GM12878 (cell line): ENCODE measurements around the gene PRODH. TPM values are rescaled to one million over a fixed set of nuclear protein-coding genes. Genes with fewer than 3 reads are reported as not detected.
A peak's percentile ranks its signal among the peaks of the same experiment; 100 is the strongest.
"Not testable (repeated sequence)": the region's sequence is repeated elsewhere in the genome, so short reads cannot be mapped to it uniquely, and the experiment has no call there.

Source experiments
- ATAC-seq: fragments of 200-7000 bp; cut with Tn5 transposase; 3 replicates; pipeline ENCODE4 v1.9.1; 2020; ENCODE audit warnings: mild to moderate bottlenecking, moderate library complexity
- BruUV-seq: library from RNA; stranded (reverse); fragments of 400-500 nt; replicated peaks from 2 replicates; lab custom pipeline; 2021; lab: Mats Ljungman, UMichigan
- CTCF ChIA-PET: fragments of 300-600 bp; sonication (Branson Sonifier 250); formaldehyde crosslinking; extraction: SDS; loops from one replicate; lab custom pipeline; 2021; ENCODE audit warnings: inconsistent platforms; lab: Yijun Ruan, JAX
- POLR2A ChIA-PET: fragments of 350-600 bp; formaldehyde crosslinking; extraction: SDS; loops from one replicate; lab custom pipeline; 2021; ENCODE audit warnings: inconsistent platforms; lab: Charles Lee
- RAD21 ChIA-PET: fragments of 300-600 bp; sonication (Branson Sonifier 250); formaldehyde crosslinking; loops from one replicate; lab custom pipeline; 2023; ENCODE audit warnings: antibody characterized with exemption; ENCODE audit not compliant: unreplicated experiment; lab: Charles Lee
- SMC1A ChIA-PET: fragments of 300-600 bp; sonication (Branson Sonifier 250); formaldehyde crosslinking; loops from one replicate; lab custom pipeline; 2023; ENCODE audit not compliant: unreplicated experiment, uncharacterized antibody; lab: Charles Lee
- DNase-seq: peaks from one replicate; pipeline ENCODE4 v3.0.0-alpha.2; 2011; ENCODE audit warnings: low read depth, low spot score
- FAIRE-seq: peaks from 3 replicates; lab custom pipeline; 2011; peaks lifted over from hg19 to GRCh38; lab: Jason Lieb, UNC
- H2AFZ ChIP-seq: 2 replicates; pipeline ENCODE4 v1.6.0; 2011; ENCODE audit warnings: low read depth, low read length, control low read depth; ENCODE audit not compliant: control insufficient read depth
- H3K27ac ChIP-seq: 2 replicates; pipeline ENCODE4 v1.5.1; 2011; ENCODE audit warnings: control low read depth; ENCODE audit not compliant: control insufficient read depth, insufficient read depth
- H3K27me3 ChIP-seq, 2 experiments: replicated peaks in 1 of 2; 2 replicates each; pipeline versions ENCODE4 v1.6.0 to v1.6.1; 2011; ENCODE audit warnings: low read length in 1 of 2; ENCODE audit not compliant: control insufficient read depth in 2 of 2, insufficient read depth in 2 of 2
- H3K36me3 ChIP-seq, 2 experiments: 2 replicates each; pipeline ENCODE4 v1.5.1; 2011; ENCODE audit warnings: low read length in 1 of 2; ENCODE audit not compliant: control insufficient read depth in 2 of 2, insufficient read depth in 2 of 2
- H3K4me1 ChIP-seq: 2 replicates; pipeline ENCODE4 v1.6.1; 2011; ENCODE audit warnings: mild to moderate bottlenecking, low read length, moderate library complexity, mixed read lengths; ENCODE audit not compliant: control insufficient read depth, insufficient read depth
- H3K4me2 ChIP-seq: 2 replicates; pipeline ENCODE4 v1.6.0; 2011; ENCODE audit warnings: control low read depth; ENCODE audit not compliant: control insufficient read depth, insufficient read depth
- H3K4me3 ChIP-seq: fragments of 200-600 bp; sonication (generic); 2 replicates; pipeline ENCODE4 v1.5.1; 2016
- H3K79me2 ChIP-seq: 2 replicates; pipeline ENCODE4 v1.6.0; 2011; ENCODE audit warnings: low read length; ENCODE audit not compliant: control insufficient read depth, insufficient read depth
- H3K9ac ChIP-seq: 2 replicates; pipeline ENCODE4 v1.8.0; 2011; ENCODE audit warnings: low read length, control low read depth, mixed read lengths; ENCODE audit not compliant: control insufficient read depth, insufficient read depth
- H3K9me3 ChIP-seq: replicated peaks from 3 replicates; pipeline ENCODE4 v1.5.1; 2011; ENCODE audit warnings: mild to moderate bottlenecking, low read length; ENCODE audit not compliant: control insufficient read depth, insufficient read depth
- H4K20me1 ChIP-seq: 2 replicates; pipeline ENCODE4 v1.6.0; 2011; ENCODE audit not compliant: control insufficient read depth, insufficient read depth
- WGBS: methylation state at CpG from one replicate; pipeline ENCODE4 v1.1.6; 2016; ENCODE audit warnings: low lambda C conversion rate; ENCODE audit not compliant: insufficient replicate concordance, insufficient coverage; ENCODE audit errors: missing lambda C conversion rate; 5-methylcytosine and 5-hydroxymethylcytosine counted together
- in situ Hi-C: fragments of 300-500 bp; cut with MboI; formaldehyde crosslinking; loops from 9 replicates; pipeline ENCODE4 v1.14.3; 2018; ENCODE audit warnings: mixed read lengths
- intact Hi-C: fragments of 100-400 bp; cut with micrococcal nuclease; formaldehyde crosslinking; loops from one replicate; pipeline ENCODE4 v1.14.2; 2022; ENCODE audit not compliant: unreplicated experiment
- polyA plus RNA-seq, 11 experiments: library from polyadenylated mRNA; depleted of rRNA in 4 of 11; unstranded in 6 of 11; stranded (reverse) in 5 of 11; fragments of >200 nt; fragmentation: Nextera tagmentation in 4 of 11; fragmentation: Illumina TruSeq in 1 of 11; extraction: Ambion mirVana in 4 of 11; extraction: Trizol in 1 of 11; gene quantifications; 1 replicate in 1 of 11; 2 replicates in 10 of 11; pipeline versions ENCODE4 v1.2.1 to v1.2.3, GENCODE V29; 2011 to 2016; ENCODE audit warnings: inconsistent platforms in 2 of 11, missing spikeins in 2 of 11, low read depth in 1 of 11
- total RNA-seq, 4 experiments: library from RNA; depleted of rRNA in 3 of 4; stranded (reverse); fragments of >200 nt in 3 of 4; fragmentation: Illumina TruSeq in 1 of 4; extraction: Trizol in 1 of 4; gene quantifications; 2 replicates each; pipeline versions ENCODE4 v1.2.1 to v1.2.3, GENCODE V29; 2013 to 2021

PRODH gene
- total and polyA plus RNA-seq, 10 of the 15 experiments (the other 5 are each of a cell fraction or from before 2014, with no cell fraction given): 0.03 to 0.10 (median 0.07) TPM; not detected in 6

DNA sequence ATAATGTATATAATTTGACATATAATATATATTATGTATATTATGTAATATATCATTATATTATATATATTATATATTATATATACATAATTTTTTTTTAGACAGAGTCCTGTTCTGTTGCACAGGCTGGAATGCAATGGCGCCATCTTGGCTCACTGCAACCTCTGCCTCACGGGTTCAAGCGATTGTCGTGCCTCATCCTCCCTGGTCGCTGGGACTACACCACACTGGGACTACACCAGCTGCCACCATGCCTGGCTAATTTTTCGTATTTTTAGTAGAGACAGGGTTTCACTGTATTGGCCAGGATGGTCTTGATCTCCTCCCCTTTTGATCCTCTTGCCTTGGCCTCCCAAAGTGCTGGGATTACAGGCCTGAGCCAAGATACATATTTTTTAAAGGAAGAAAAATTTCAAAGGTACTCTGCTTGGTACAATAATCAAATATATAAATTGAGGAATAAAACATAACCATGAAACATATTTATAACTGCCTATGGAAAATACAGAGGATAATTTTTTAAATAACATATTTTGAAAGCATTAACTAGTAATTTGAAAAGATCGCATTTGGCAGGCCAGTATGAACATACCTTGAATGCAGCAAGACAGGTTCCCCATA is 39.9 kb downstream of the PRODH start:
- H3K4me1 ChIP-seq, H3K27me3 ChIP-seq, H3K36me3 ChIP-seq, H3K27ac ChIP-seq, H3K9ac ChIP-seq, H3K79me2 ChIP-seq, H4K20me1 ChIP-seq, H3K9me3 ChIP-seq, BruUV-seq, in situ Hi-C loops, SMC1A ChIA-PET, ATAC-seq, CTCF ChIA-PET, RAD21 ChIA-PET, POLR2A ChIA-PET, H3K4me2 ChIP-seq, H3K4me3 ChIP-seq, H2AFZ ChIP-seq, intact Hi-C loops, DNase-seq: not testable (repeated sequence)
- peak; percentile 75 for FAIRE-seq
- 74% methylated on average over 5 of the region's 7 CpGs for WGBS

DNA sequence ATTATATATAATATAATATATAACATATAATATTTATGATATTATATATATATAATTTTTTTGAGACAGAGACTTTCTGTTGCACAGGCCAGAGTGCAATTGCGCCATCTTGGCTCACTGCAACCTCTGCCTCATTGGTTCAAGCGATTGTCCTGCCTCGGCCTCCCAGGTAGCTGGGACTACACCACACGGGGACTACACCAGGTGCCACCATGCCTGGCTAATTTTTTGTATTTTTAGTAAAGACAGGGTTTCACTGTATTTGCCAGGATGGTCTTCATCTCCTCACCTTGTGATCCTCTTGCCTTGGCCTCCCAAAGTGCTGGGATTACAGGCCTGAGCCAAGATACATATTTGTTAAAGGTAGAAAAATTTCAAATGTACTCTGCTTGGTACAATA is 42.3 kb downstream of the PRODH start:
- CTCF ChIA-PET, H3K79me2 ChIP-seq, BruUV-seq, H3K27ac ChIP-seq, H4K20me1 ChIP-seq, RAD21 ChIA-PET, H3K4me2 ChIP-seq, H3K4me3 ChIP-seq, H3K9me3 ChIP-seq, H2AFZ ChIP-seq, H3K36me3 ChIP-seq, ATAC-seq, H3K4me1 ChIP-seq, H3K9ac ChIP-seq, in situ Hi-C loops, H3K27me3 ChIP-seq, intact Hi-C loops, POLR2A ChIA-PET, SMC1A ChIA-PET, FAIRE-seq, DNase-seq: not testable (repeated sequence)
- no CpG with 5 or more reads among the region's 4 CpGs for WGBS

GRCh38 chr22:18890510-18891192 is 45.4 kb downstream of the PRODH start:
- DNase-seq, H3K4me2 ChIP-seq, H4K20me1 ChIP-seq, intact Hi-C loops, H3K9me3 ChIP-seq, H3K27ac ChIP-seq, CTCF ChIA-PET, in situ Hi-C loops, SMC1A ChIA-PET, H3K36me3 ChIP-seq, H3K4me1 ChIP-seq, H3K79me2 ChIP-seq, H3K4me3 ChIP-seq, H2AFZ ChIP-seq, H3K9ac ChIP-seq, RAD21 ChIA-PET, POLR2A ChIA-PET, BruUV-seq, ATAC-seq, H3K27me3 ChIP-seq: not testable (repeated sequence)
- FAIRE-seq: peak; percentile 89
- no CpG with 5 or more reads among the region's 5 CpGs for WGBS
